ENCODE data around the gene PRKCH.

DNA sequence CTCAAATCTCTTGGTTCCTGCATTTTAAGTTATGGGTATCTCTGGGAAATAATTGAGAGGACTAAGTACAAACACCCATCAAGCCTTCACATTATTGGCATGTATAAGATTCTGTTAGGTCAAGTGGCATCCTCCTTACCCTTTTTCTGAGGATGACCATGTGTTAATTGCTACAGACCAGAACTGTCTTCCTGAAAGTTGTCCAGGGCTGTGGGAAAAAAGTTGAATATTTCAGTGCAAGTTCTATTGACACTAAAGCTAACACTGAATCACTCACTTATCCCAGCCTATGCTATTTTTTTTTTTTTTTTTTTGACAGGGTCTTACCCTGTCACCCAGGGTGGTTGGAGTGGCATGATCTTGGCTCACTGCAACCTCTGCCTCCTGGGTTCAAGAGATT lies 243.8 kb downstream of the PRKCH start:
- TF ChIP-seq CTCF (conservative IDR thresholded peaks at IDR 0.05; ENCODE audit: low read length) (no peak), EZH2phosphoT487 (IDR thresholded peaks at IDR 0.05; ENCODE audit: borderline replicate concordance) (no peak)

Measured in Loucy (cell line).